Measurements from ENCODE around the gene STK16.
"Not testable (repeated sequence)": the region's sequence is repeated elsewhere in the genome, so short reads cannot be mapped to it uniquely, and the experiment has no call there.

STK16 gene

DNA sequence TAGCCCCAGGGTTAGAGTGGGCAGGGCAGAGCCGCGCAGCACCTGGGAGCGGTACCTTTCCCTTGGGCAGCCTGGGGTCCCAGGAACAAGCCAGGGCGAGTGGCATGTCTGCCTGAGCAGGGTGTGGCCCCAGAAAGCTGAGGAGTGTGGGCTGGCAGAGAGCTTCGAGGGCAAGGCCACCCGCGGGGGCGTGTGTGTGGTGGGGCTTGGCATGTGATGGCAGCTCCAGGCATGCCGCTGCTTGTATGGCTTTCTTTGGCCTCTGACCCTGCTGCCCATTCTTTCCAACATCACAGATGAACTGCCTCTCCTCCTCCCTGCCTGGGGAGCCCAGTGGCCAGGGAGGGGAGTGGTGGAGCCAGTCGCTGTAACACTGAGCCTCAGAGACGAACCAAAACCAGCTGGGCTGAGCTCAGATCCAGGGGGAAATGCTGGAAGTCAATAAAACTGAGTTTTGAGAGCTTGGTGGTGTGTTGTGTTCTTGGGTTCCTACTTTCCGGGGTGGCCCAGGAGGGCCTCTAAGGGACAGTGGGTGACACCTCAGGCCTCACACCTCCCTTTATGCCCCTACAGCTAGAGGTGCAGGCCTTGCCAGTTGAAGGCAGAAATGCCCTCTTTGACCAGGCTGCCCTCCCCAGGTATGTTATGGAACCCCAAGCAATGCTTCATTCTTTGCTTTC lies 41.3 kb downstream of the STK16 start:
- DNase-seq: peak in 24 of 58 donors; percentile 28 to 68 (median 50)

GRCh38 chr2:219287116-219287440 lies 41.8 kb downstream of the STK16 start:
- not testable (repeated sequence) for DNase-seq

DNA sequence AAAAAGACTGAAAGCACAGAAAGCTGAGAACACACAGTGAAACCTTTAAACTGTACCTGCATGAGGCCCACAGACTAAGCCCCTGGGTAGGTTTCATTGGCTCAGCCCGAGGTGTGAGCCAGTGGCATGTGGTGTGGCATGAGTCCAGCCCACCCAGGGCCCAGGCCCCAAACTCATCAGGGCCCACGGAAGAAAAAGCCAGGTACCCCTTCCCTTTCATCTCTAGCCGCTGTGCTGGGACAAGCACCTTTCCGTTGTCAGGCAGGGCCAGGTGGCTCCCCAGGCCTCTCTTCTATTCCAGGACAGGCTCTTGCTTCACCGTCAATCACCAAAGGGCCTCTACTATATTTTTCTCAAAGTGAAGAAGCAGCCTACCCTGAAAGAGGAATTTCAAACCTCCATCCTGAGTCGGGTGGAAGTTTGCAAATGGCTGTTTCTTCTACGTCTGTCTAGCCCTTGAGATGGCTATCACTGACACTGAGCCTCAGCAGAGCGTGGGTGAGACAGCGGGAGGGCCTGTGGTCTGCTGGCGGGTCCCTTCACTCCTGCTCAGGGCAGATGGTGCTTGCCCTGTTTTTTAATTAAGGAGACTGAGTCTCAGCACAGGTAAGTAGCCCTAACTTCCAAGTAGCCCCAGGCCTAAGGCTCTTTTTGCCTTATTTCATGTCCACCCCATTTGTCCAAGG lies 42.4 kb downstream of the STK16 start:
- no peak for DNase-seq

DNA sequence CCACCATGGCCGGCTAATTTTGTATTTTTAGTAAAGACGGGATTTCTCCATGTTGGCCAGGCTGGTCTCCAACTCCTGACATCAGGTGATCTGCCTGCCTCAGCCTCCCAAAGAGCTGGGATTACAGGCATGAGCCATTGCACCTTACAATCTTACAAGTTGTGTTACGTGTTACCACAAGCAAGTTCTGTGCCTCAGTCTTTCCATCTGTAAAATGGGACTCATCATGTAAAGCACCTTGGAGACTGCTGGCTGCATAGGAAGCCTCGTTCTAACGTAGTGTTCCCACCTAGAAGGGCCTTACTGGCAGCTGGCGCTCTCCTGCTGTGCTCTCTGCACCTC lies 43.9 kb downstream of the STK16 start:
- DNase-seq: no peak

DNA sequence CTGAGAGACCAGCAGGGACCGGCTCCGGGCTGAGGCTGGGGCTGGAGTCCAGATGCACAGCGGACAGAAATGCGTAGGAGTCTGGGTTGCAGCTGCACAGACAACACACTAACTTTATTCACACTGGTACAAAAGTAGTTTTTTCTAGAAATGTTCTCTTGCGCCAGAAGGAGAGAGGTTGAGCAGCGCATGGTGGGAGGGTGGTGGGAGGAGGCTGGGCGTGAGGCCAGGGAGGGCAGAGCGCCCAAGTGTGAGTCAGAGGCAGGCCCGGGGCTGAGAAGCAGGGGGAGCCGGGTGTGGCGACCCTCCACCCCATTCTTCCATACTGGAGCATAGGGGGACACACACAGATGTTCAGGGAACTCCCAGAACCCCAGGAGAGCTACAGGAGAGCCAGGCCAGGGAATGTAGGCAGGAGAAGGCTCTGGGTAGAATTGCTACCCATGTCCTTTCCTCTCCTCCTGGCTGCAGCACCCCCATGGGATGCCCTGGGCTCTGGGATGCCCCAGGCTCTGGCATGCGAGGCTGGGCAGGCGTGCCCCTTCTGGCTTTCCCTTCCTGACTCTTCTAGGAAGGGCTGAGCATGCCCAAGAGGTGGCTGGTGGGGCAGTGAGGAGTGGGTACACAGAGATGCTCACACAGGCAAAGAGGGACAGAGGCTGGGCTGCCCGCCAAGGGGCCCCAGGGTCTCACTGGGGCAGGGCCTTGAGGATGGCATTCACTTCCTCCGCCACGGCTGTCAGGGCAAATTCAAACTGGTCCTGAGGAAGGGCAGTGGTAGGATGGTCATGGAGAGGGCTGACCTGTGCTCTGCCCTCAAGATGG lies 44.5 kb downstream of the STK16 start:
- peak in 55 of 58 donors; percentile 27 to 97 (median 80) for DNase-seq

- no peak for DNase-seq
Measured at GRCh38 chr2:219290381-219291171, 45.3 kb downstream of the STK16 start.

DNA sequence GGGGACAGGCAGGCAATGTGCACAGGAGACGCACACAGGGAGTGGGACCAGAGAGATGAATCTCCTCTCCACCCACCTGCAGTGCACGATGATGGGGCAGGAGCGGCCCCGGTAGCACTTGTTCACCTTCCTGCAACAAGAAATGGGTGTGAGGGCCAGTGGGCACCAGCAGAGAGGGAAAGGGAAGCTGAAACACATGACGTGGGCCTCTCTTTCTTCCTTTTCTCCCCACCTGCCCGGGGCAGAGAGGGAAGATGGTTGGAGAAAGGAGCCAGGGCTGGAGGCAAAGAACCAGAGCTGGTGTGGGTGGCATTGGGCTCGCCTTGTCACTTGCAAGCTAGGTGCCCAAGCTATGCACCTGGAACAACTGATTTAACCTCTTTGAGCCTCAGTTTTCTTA lies 46.1 kb downstream of the STK16 start:
- no peak for DNase-seq

DNA sequence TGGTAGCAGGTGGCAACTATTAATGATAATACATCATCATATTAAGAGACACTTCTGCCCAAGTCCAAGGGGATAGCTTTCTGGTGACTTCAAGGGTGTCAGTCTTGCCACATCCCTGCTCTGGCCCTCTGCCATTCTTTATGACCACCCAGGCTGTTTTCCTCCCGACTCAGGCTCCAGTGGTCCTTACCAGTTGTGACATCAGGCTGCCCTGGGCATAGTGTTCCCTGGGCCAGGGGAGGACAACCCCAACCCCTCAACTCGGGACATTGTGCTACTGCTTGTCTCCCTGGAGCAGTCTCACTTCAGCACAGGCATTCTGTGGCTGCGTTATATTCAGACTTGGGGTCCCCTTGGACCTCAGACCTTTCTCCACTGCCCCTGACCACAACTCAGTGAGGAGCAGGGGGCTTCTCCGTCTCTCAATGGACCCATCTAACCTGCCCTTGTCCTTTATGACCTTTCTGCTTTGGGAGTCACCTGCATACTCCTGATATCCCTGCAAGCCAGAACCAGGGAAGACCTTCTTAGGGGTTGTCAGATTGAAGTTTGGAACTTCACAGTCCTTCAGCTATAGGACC lies 46.7 kb downstream of the STK16 start:
- DNase-seq: no peak

- DNase-seq: no peak
Measured at GRCh38 chr2:219292616-219293015, 47.3 kb downstream of the STK16 start.

DNA sequence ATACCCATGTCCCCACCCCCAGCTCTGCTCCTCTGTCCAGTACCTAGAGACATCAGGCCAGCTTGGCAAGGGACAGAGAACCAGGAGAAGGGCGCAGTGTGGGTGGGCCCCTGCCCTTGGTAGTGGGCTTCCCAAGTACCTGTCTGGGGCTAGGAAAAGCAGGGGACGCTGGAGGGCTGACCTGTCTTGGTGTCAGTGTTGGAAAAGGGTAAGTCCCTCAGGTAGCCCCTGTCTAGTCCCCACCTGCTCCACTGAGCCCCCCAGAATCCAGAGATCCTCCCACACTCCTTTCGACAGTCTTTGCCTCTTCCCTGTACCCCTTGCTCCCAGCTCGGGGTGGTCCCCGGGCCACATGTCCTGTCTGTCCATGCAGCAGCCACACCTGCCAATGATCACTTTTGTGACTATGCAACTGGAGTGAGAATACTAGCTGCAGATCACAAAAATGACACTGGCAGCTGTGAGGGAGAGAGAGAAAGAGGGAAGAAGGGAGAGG lies 48.5 kb downstream of the STK16 start:
- DNase-seq: no peak

DNA sequence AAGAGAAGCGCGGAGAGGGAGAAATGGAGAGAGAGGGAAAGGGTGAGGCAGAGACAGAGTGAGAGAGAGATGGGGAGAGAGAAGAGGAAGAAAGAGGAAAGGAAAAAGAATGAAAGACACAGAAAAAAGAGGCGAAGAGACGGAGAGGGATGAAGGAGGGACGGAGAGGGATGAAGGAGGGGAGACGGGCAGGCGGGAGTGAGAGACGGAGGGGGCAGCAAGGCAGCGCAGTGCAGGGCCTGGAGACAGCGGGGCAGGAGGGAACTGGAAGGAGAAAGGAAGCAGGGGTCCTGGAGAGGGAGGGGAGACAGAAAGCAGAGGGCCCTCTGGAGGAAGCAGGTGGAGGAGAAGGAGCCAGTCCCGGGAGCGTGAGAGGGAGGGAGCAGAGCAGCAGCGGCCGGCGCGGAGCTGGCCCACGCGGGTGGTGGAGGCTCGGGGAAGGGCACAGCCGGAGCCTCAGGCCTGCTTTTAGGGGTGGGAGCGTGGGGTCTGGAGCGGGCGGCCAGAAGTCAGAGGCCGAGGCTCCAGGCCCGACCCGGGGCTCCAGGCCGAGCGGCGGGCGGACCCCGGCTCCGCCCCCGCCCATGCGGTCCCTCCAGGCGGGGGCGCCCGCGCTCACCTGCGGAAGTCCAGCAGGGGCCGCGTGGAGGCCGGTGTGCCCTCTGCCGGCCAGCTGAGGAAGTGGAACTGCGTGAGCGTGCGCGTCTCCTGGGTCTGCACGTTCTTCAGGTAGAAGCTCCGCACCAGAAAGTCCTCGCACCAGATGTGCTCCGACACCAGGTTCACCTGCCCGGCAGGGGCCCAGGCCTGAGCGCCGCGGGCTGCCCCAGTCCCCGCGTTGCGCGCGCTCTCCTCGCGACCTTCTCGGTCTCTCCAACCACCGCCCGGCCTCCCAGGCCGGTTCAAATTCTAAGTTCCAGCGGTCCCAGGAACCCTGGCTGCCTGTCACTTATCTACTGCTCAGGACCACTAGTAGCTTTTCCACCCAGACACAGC lies 49.4 kb downstream of the STK16 start:
- DNase-seq: peak in 53 of 58 donors; percentile 29 to 84 (median 70)

DNA sequence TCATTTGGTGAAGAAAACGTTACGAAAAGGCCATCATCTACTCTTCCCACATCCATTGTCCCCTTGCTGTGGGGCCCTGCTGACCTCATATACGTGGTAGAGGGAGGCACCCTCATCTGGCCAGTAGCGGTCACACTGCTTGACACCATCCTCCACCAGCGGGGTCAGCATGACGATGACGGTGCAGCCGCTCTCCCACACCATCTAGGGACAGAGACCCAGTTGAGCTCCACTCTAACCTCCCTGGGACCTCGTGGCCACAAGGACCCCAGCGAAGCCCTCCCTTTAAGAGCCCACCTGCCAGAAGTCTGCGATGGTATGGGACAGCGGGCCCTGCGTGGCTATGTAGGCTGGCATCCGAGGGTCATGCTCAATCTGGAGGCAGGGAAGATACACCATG lies 50.9 kb downstream of the STK16 start:
- DNase-seq: no peak

GRCh38 chr2:219296631-219297391 lies 51.5 kb downstream of the STK16 start:
- DNase-seq: no peak

DNA sequence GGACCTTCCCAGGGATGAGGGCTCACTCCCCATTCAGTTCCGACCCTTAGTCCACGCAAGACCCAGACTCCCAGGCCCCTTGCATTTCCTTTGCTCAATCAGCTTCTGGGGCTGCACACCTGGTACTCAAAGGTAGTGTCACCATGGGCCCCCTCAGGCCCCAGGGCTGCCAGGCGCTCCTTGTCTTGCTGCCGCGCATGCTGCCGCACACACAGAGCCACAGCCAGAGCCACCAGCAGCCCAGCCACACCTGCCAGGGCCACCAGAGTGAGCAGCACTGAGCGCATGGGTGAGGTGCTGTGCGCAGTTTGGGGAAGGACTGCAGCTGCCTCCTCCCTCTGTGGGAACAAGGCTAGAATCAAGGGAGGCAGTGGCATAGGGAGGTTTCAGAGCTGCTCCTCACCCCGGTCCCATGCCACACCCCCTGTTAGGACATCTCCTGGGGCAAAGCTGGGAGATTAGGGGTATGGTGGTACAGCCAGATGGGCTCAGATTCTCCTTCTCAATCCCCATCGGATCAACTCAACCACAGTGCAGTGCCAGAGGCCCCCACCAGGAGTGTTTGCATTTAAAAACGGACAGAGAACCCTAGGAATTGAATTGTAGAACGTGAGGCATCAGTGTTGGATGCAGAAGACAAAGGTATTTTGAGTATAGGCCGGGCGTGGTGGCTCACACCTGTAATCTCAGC lies 52.6 kb downstream of the STK16 start:
- no peak for DNase-seq

GRCh38 chr2:219298759-219299371 lies 53.6 kb downstream of the STK16 start:
- peak in 54 of 58 donors; percentile 30 to 92 (median 76) for DNase-seq

- DNase-seq: no peak
Measured at GRCh38 chr2:219299372-219299760, 54.1 kb downstream of the STK16 start.
